ENCODE data around the gene RNLS.

The RNLS gene

DNA sequence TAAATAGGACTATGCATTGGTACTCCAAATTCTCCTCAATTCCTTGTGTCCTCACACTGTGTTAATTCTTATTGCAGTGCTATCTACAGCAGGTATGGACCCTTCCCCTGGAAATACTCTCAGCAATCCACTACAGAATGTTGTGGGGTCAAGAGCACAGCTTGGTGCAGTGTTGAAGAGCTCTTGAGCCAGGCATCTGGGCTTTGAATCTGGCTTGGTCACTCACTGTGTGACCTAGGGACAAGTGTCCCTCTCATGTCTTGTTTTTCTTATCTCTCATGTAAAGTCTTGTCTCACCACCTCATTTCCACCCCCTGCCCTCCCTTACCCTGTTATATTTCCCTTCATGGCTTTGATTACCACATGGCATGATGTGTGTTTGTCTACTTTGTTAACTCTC is 159.4 kb downstream of the RNLS start:
- no peak for DNase-seq

- no peak for DNase-seq
Observed at GRCh38 chr10:88421590-88421989, 161.5 kb downstream of the RNLS start.

- no peak for DNase-seq
Observed at GRCh38 chr10:88418871-88419270, 164.2 kb downstream of the RNLS start.

GRCh38 chr10:88417387-88418030 is 165.6 kb downstream of the RNLS start:
- DNase-seq = no peak

DNA sequence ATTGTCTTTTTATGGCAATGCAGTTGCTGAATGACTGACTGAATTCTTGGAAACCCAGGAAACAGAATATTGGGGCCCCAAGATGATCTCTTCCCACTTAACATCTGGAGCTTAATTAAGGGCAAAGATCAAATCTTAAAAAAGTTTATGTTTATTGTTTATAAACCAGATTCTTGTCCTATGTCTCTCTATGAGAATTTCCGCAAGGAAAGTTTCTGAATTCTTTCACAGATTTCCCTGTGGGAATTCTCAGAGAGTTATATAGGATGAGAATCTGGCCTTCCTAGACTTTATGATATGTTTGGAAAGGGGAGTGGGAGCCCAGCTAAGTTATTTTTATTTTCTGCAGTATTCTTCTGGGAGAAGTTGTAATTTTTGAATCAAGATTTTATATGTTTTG is 166.3 kb downstream of the RNLS start:
- no peak for DNase-seq

DNA sequence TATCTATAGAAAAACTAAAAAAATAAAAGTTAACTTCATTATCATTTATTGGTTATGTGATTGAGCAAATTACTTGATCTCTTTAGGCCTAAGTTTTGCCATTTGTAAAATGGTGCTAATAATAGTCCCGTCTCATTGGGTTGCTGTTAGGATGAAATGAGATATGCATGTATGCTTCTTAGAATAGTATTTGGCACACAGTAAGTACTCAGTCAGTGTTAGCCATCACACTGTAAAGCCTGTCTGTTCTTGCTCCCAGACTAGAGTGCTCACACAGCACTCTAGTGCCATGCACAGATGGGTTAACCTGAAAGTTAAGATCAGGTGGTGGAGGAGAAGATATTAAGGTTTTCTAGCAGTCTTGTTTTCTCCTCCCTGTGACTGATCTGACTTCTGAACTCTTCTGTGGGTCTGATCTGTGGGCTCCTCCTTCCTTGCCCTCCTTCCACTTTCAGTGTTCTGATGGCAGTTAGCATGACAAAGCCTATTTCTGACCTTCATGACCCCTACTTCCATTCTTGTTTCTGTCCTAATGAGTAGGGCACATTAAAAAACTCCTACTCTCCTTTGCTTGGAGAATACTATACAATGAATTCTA is 167.5 kb downstream of the RNLS start:
- no peak for DNase-seq

DNA sequence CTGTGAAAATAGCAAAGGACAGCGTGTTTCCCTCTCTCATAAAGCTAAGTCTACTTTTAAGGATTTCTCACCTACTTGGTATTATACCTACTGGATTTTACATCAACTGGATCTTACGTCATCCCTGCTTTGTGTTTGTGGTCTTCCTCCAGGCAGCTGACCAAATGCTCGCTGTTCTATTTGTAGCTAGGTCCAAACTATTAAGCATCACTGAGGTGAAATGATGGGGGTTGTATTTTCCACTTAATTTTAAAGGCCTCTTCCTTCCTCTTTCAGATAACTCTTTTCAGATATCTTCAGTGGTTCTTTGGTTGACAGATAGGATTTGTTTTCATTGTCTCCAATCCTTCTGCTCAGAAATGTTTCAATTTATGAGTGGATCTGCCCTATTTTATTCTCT is 169.7 kb downstream of the RNLS start:
- no peak for DNase-seq

- DNase-seq = no peak
Observed at GRCh38 chr10:88411772-88412349, 171.3 kb downstream of the RNLS start.

- DNase-seq = no peak
Observed at GRCh38 chr10:88409824-88410223, 173.3 kb downstream of the RNLS start.

GRCh38 chr10:88409236-88409635 is 173.9 kb downstream of the RNLS start:
- no peak for DNase-seq

DNA sequence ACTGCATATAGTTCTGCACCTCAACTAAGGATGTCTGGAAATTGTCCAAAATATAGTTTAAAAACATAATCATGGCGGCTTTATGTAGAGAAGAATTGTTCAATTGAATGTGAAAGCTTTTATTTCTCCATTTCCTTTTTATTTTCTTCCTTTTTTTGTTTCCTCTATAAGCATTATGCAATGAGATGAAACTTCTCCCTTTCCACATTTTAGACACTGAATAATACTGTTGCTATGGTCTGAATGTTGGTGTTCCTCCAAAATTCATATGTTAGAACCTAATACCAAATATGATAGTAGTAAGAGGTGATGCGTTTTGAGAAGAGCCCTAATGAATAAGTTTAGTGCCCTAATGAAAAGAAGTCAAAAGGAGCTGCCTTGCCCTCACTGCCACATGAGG is 175.0 kb downstream of the RNLS start:
- DNase-seq = no peak

DNA sequence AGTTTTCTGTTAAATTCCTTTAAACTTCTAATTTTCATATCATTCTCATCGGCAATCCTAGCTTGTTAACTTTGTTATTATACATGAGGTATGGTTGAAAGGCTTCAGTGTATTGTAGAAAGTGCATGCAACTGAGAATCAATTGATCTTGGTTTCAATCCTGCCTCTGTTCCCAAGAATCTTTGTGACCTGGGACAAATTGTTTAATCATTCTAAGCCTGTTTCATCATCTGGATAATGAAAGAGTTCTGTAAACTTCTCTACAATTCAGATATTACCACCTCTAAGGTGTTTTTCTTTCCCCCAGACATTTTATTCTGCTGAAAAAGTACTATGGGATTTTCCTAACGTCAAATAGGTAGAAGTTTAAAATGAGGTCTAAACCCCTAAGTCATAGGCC is 179.0 kb downstream of the RNLS start:
- DNase-seq = no peak

GRCh38 chr10:88401671-88402347 is 181.3 kb downstream of the RNLS start:
- peak in 1 of 2 experiments; percentile 5 for DNase-seq

DNA sequence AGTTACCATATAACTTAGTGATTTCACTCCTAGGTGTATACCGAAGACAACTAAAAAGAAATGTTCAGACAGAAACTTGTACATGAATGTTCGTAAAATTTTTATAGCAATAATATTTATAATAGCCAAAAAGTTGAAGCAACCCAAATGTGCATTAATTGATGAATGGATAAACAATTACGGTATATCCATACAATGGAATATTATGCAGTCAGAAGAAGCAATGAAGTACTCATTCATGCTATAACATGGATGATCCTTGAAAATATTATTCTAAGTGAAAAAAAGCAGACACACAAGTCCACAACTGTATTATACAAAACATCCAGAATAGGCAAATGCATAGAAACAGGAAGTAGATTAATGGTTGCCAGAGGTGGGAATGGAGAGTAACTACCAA is 183.9 kb downstream of the RNLS start:
- no peak for DNase-seq

DNA sequence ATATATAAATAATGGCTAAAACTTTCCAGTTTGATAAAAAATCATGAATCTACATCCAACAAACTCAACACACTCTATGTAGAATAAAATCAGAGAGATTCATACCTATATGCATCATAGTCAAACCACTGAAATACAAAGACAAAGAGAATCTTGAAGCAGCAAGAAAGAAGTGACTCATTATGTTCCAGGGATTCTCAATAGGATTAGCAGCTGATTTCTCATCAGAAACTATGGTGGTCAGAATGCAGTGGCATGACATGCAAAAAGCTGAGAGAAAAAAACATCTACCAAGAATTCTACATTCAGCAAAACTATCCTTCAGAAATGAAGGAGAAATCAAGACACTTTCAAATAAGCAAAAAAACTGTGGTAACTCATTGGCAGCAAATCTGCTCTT is 187.4 kb downstream of the RNLS start:
- DNase-seq = no peak

DNA sequence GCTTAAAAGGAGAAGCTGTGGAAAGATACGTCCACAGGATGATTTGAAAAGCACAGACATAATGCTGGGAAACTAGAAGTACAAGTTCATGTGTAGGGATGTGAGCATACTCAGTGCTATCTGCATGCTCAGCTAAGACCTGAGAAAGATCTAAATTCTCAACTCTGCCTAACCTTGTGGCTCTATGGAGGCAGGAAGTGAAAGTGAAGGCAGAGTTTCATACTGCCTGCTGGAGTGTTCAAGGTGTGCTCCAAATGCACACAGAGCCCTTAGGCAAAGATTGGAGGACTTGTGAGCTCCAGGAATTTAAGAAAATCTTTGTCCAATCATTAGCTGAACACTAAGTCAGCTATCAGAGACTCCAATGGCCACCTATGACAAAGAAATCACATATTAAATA is 190.9 kb downstream of the RNLS start:
- DNase-seq = no peak

- DNase-seq = no peak
Observed at GRCh38 chr10:88390041-88390440, 193.1 kb downstream of the RNLS start.

- DNase-seq = peak; percentile 12 to 20
Observed at GRCh38 chr10:88389456-88389855, 193.7 kb downstream of the RNLS start.

- no peak for DNase-seq
Observed at GRCh38 chr10:88388324-88388723, 194.8 kb downstream of the RNLS start.

- DNase-seq = no peak
Observed at GRCh38 chr10:88386821-88387773, 196.0 kb downstream of the RNLS start.

DNA sequence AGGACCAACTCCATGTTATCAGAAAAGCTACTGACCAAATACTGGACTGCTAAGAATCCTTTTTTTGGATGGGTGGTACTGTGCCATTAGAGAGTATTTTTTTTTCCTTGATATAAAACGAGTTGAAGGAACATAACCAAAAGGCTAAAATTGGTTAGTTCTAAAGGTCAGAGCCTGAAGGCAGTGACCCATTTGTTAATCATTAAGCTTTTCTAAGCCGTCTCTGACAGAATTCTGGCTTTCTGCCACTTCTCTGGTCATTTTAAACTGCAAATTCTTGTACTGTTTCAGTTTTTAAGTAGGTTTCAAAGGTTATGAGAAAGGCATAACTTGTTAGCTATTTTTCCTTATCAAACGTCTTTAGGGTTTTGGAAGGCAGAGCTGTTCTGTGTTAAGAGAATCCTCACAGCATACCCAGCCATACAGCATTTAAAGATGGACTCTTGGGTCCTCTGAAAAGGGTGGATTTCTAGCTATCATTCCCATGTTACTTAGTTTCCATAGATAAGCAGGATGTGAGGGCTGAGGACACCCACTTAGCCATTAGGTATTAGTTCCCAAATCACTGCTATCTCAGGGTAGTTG is 196.8 kb downstream of the RNLS start:
- DNase-seq = no peak

- DNase-seq = no peak
Observed at GRCh38 chr10:88385601-88386203, 197.4 kb downstream of the RNLS start.

Measured in SW 1271 (cell line).